Esophagus (tissue), 2 donors: ENCODE measurements around the gene EML3. TPM values are rescaled to one million over a fixed set of nuclear protein-coding genes. Genes with fewer than 3 reads are reported as not detected.
"Not testable (repeated sequence)": the region's sequence is repeated elsewhere in the genome, so short reads cannot be mapped to it uniquely, and the experiment has no call there.

ENCODE experiments used
- H3K27ac ChIP-seq, 2 donors: one replicate each; pipeline ENCODE4 v1.5.1; 2013; ENCODE audit warnings: low read depth in 2 of 2, mild to moderate bottlenecking in 2 of 2, inconsistent platforms in 1 of 2, low read length in 1 of 2, moderate library complexity in 1 of 2
- H3K27me3 ChIP-seq, 2 donors: one replicate each; pipeline ENCODE4 v1.6.1; 2013; ENCODE audit warnings: low read length in 2 of 2, control low read depth in 1 of 2, mild to moderate bottlenecking in 1 of 2; ENCODE audit not compliant: insufficient read depth in 2 of 2, control insufficient read depth in 1 of 2
- H3K36me3 ChIP-seq, 2 donors: one replicate each; pipeline ENCODE4 v1.6.1; 2013; ENCODE audit warnings: low read length in 1 of 2; ENCODE audit not compliant: control insufficient read depth in 2 of 2, insufficient read depth in 2 of 2
- H3K4me1 ChIP-seq, 2 donors: one replicate each; pipeline ENCODE4 v1.6.1; 2013; ENCODE audit warnings: low read length in 1 of 2; ENCODE audit not compliant: control insufficient read depth in 2 of 2, insufficient read depth in 2 of 2
- H3K4me3 ChIP-seq, 2 donors: one replicate each; pipeline ENCODE4 v1.5.1; 2013; ENCODE audit warnings: low read length in 2 of 2, mild to moderate bottlenecking in 2 of 2, low read depth in 1 of 2, moderate library complexity in 1 of 2
- H3K9me3 ChIP-seq, 2 donors: one replicate each; pipeline ENCODE4 v1.6.1; 2013; ENCODE audit warnings: mild to moderate bottlenecking in 2 of 2, low read depth in 1 of 2, low read length in 1 of 2, moderate library complexity in 1 of 2; ENCODE audit not compliant: control insufficient read depth in 2 of 2, insufficient read depth in 1 of 2
- WGBS, 2 donors: extraction: QIAGEN DNeasy Blood & Tissue Kit; methylation state at CpG; one replicate each; pipeline ENCODE4 v1.1.7; 2013; 5-methylcytosine and 5-hydroxymethylcytosine counted together
- polyA plus RNA-seq, 2 donors: library from polyadenylated mRNA; stranded (reverse); fragments of 200-250 nt; gene quantifications; one replicate each; pipeline ENCODE4 v1.2.3, GENCODE V29; 2013
- donor health status: healthy with polysubstance abuse.
- donor health status: Bipolar disorder and iron deficiency.

Gene EML3
- polyA plus RNA-seq, 2 donors: 79.0 to 107 TPM

DNA sequence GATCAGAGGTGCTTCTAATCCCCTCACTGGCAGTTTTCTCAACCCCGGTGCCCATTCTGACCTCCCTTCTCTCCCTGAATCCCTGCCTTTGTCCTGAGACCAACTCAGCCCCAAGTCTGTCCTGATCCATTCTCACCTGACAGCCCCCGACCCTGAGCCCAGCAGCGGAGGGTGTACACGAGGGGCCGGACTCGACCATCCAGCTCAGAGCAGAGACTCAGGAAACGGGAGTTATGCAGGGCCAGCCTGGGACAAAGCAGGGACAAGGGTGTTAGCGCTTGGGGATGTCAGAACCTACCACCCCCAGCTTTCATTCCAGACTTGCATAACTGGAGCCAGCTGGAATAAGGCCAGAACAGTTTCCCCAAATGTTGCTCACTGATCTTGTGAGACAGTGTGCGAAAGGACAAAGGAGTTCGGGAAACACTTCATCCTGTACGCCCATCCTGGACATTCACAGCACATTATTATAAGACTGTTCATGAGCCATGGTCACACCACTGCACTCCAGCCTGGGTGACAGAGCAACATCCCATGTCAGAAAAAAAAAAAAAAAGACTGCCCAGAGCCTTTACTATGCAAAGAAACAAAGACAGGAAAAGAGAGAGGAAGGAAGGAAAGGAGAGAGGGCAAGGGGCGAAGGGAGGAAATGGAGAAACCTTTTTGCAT lies 35.4 kb downstream of the EML3 start:
- peak overlapping the region; percentile 65 to 78 for H3K27ac ChIP-seq
- no peak overlapping the region for H3K4me3 ChIP-seq
- H3K4me1 ChIP-seq: peaks cover 0 to 8% of the 10 kb centered on the region in 2 donors
- WGBS, 2 donors: 69 to 72% methylated on average over 12 of the region's 12 CpGs
- H3K27me3 ChIP-seq: no peaks in the 10 kb centered on the region
- no peaks in the 10 kb centered on the region for H3K9me3 ChIP-seq
- peaks cover 5 to 18% of the 10 kb centered on the region in 2 donors for H3K36me3 ChIP-seq

DNA sequence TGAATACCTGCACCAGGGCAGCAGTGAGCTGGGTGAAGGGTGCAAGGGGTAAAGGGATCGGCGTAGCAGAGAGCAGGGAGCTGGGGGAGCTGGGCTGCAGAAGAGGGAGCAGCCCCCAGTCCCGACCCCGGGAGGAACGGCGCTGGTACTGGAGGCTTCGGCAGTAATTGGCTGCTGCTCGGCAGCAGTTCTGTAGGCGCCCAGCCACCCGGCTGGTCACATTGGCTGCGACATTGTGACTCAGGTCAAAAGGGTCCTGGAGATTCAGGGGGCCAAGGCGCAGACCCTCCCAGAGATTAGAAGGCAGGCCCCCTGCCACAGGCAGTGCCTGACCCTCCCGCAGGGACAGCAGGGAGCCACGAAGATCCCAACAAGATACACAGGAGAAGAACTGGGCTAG lies 36.7 kb downstream of the EML3 start:
- Histone ChIP-seq H3K4me3 (no peak overlapping the region), H3K36me3 (peaks cover 2 to 18% of the 10 kb centered on the region in 2 donors), H3K27me3 (no peaks in the 10 kb centered on the region), H3K4me1 (peaks cover 0 to 8% of the 10 kb centered on the region in 2 donors), H3K27ac (peak overlapping the region in 1 of 2 donors; percentile 25), H3K9me3 (no peaks in the 10 kb centered on the region)
- 89% methylated on average over 14 of the region's 14 CpGs for WGBS, 2 donors

DNA sequence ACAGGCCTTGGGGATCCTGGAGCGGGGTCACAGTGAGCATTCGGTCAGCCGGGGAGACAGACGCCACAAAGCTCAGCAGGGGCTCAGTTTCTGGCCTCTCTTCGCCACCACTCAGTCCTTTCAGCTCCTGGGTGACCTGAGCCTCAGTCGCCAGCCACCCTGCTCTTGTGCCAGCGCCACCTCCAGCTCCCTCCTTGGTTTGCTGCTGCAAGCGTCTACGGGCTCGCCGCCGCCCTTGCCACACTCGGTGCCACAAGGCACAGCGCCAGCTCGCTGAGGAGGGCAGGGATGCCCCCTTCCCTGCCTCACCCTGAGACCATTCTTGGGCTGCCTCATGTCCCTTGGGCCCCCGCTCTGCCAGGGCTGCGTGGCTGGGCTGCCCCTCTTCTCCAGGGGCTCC lies 37.4 kb downstream of the EML3 start:
- Histone ChIP-seq H3K27ac (peak overlapping the region; percentile 47 to 94), H3K36me3 (peaks cover 0 to 23% of the 10 kb centered on the region in 2 donors), H3K4me3 (peak overlapping the region in 1 of 2 donors; percentile 83), H3K9me3 (no peaks in the 10 kb centered on the region), H3K4me1 (peaks cover 0 to 8% of the 10 kb centered on the region in 2 donors), H3K27me3 (no peaks in the 10 kb centered on the region)
- 45 to 49% methylated on average over 16 to 17 of the region's 17 CpGs for WGBS, 2 donors

DNA sequence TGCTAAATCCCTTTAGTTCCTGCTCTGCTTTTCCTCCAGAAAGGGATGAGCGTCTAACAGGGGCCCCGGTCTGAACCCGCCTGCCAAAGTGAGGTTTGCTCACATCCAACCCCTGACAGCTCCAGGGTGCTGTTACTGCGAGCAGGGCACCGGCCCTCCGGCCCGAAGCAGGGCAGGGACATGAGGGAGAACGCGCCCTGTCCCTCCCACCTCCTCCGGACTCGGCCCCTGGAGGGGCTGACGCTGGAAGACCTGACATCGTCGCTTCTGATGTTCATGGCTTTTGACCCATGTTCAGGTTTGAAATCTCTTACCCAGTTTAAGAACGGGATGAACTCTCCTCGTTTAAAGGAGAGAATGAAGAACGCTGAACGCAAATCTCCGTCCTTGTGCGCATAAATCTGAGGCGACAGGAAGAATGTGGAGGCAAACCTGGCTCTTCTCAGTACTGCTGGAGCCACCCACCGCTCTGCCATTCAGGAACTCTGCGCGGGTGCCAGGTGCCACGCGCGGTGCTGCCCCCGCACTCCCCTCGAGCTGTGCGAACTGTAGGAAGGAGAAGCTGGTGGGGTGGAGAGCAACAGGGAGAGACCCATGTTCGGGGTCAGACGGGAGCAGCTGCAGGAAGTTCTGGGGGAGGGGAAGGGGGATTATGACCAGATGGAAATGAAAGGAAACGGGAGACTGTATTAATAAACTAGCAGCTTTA lies 38.1 kb downstream of the EML3 start:
- WGBS, 2 donors: 1% methylated on average over 33 of the region's 33 CpGs
- Histone ChIP-seq H3K4me1 (peaks cover 0 to 8% of the 10 kb centered on the region in 2 donors), H3K9me3 (no peaks in the 10 kb centered on the region), H3K27me3 (no peaks in the 10 kb centered on the region), H3K36me3 (peaks cover 0 to 26% of the 10 kb centered on the region in 2 donors), H3K27ac (peak overlapping the region; percentile 94 to 97), H3K4me3 (peak overlapping the region; percentile 67 to 83)

DNA sequence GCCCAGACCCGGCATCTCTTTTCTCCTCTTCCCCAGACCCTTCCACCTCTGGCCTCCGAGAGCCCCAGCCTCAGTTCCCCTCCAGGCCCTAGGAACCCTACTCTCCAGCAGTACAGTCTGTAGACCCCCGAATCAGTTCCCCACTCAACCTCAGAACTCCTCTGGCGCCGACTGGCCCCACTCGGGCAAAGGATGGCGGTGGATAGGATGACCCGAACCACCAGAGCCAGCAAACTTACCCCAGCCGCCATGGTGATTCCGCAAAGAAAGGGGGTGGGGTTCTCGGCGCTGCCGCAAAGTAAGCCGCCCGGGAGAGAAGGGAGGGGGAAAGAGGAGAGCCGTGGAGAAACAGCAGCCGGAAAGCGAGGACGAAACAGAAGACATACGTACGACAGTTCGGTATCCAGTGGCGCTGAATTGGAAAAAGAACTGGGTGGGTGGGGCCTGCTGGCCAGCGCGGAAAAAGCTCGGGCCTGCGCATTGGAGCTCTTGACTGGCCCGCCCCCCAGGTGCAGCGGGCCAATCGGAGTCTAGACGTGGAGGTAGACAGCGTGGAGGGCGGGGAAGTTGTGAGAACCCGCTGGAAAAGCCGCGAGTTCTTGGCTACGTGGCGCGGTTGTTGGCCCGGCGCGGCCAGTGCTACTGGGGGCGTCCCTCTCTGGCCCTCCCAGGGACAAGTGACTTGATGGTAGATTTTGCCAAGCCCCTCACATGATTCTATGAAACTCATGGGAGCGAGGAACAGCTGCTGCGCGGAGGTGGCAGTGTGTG lies 38.8 kb downstream of the EML3 start, which contains the start of gene EEF1G:
TSS of gene EEF1G (minus strand) at position 300 of the 771 bp plus-strand sequence. CDS start at position 251, 49 bp downstream.
- peaks cover 0 to 26% of the 10 kb centered on the region in 2 donors for H3K36me3 ChIP-seq
- H3K9me3 ChIP-seq: no peaks in the 10 kb centered on the region
- H3K4me1 ChIP-seq: peaks cover 0 to 8% of the 10 kb centered on the region in 2 donors
- H3K27me3 ChIP-seq: no peaks in the 10 kb centered on the region
- peak within 1 kb of the TSS; percentile 94 to 97 for H3K27ac ChIP-seq
- WGBS, 2 donors: 0% methylated on average over 45 to 46 of the region's 46 CpGs
- H3K4me3 ChIP-seq: peak within 1 kb of the TSS; percentile 77 to 96

DNA sequence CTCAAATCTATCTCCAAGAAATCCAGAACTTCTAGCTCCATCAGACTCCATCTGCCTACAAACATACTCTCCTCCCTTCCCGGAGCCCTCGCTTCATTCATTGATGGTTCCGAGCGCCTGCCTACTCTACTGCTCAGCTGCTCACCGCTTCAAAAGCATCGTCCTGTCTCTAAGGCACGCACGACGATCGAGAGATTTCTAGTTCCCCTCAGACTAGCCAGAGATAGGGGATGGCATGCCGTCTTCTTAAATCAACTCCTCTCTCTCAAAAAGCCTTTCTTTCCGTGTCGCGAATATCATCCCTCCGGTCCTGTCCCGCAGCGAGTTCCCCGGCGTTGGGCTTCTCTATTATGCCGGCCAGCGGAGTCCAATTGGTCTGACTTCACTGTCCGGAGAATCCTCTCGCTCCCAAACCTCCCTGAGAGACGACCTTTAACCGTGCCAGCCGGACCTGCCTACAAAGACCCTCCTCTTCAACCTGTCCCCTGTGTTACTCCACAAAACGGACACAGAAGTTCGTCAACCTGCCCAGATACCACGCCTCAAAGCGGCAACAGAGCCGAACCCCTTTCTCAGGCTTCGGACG lies 39.5 kb downstream of the EML3 start:
- Histone ChIP-seq H3K27ac (peak overlapping the region; percentile 82 to 87), H3K4me3 (peak overlapping the region; percentile 77 to 96), H3K9me3 (no peaks in the 10 kb centered on the region), H3K27me3 (no peaks in the 10 kb centered on the region), H3K4me1 (peaks cover 0 to 8% of the 10 kb centered on the region in 2 donors), H3K36me3 (peaks cover 0 to 21% of the 10 kb centered on the region in 2 donors)
- 1% methylated on average over 33 of the region's 33 CpGs for WGBS, 2 donors

DNA sequence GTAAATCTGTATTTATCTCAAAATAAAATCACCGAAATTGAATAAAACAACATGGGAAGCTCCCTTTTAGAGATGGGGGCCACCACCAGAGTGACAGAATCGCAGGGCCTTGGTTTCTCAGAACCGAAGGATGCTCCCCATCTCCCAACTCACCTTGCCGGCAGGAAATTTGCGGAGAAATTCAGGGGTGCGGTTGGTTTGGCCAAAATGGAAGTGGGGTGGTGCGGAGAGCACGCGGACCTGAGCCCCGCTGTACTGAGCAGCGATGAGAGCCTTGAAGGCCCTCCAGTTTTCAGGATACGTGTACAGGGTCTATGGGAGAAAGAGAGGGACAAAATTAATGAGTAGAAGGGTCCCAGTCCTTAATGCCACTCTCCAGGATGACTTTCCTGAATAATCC lies 40.1 kb downstream of the EML3 start:
- WGBS, 2 donors: 65 to 71% methylated on average over 12 of the region's 12 CpGs
- H3K27ac ChIP-seq: peak overlapping the region in 1 of 2 donors; percentile 40
- H3K36me3 ChIP-seq: peaks cover 0 to 21% of the 10 kb centered on the region in 2 donors
- H3K9me3 ChIP-seq: no peaks in the 10 kb centered on the region
- H3K4me1 ChIP-seq: peaks cover 0 to 8% of the 10 kb centered on the region in 2 donors
- peak overlapping the region; percentile 2 to 96 for H3K4me3 ChIP-seq
- no peaks in the 10 kb centered on the region for H3K27me3 ChIP-seq

DNA sequence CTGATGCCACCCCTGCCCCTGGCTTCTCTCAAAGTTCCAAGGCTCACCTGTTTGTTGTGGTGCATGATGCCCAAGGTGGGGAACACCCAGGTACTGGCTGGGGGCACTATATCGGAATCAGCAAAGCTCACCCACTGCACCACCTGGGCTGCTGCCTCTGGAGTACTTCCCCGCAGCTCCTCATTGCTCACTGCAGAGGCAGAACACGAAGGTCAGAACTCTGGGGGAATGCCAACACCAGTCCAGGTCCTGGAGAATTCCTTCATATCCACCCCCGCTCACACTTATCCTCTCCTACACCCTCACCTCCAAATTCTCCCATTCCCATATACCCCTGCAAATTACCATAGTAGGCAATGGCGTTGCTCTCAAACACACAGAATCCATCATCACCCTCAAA lies 41.1 kb downstream of the EML3 start:
- Histone ChIP-seq H3K27ac (peak overlapping the region in 1 of 2 donors; percentile 35), H3K36me3 (peaks cover 0 to 24% of the 10 kb centered on the region in 2 donors)
- not testable (repeated sequence) for H3K4me1 ChIP-seq, H3K27me3 ChIP-seq, H3K4me3 ChIP-seq, H3K9me3 ChIP-seq
- WGBS, 2 donors: 92 to 93% methylated on average over 5 of the region's 5 CpGs

DNA sequence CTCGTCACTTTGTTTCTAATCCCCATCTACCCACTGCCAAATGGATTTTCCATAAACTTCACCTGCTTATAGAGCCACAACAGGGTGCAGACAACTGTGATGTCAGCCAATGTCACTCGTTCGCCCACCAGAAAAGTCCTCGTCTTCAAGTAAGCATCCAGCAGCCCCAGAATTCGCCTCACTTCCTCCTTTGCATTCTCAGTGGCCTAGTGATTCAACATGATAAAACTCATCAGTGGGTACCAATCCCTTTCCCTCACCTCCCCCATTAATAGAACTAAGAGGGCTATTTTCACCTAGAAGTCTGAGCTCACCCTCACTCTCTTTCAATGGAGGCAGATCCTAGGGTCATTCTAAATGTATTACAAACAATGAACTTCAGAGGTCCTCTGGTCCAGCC lies 41.7 kb downstream of the EML3 start:
- H3K27me3 ChIP-seq, H3K27ac ChIP-seq, H3K4me3 ChIP-seq, H3K9me3 ChIP-seq, H3K4me1 ChIP-seq: not testable (repeated sequence)
- 91 to 92% methylated on average over 5 of the region's 5 CpGs for WGBS, 2 donors
- peaks cover 3 to 26% of the 10 kb centered on the region in 2 donors for H3K36me3 ChIP-seq
